ENCODE data around the gene SMU1.
A peak's percentile ranks its signal among the peaks of the same experiment; 100 is the strongest.

SMU1 gene

DNA sequence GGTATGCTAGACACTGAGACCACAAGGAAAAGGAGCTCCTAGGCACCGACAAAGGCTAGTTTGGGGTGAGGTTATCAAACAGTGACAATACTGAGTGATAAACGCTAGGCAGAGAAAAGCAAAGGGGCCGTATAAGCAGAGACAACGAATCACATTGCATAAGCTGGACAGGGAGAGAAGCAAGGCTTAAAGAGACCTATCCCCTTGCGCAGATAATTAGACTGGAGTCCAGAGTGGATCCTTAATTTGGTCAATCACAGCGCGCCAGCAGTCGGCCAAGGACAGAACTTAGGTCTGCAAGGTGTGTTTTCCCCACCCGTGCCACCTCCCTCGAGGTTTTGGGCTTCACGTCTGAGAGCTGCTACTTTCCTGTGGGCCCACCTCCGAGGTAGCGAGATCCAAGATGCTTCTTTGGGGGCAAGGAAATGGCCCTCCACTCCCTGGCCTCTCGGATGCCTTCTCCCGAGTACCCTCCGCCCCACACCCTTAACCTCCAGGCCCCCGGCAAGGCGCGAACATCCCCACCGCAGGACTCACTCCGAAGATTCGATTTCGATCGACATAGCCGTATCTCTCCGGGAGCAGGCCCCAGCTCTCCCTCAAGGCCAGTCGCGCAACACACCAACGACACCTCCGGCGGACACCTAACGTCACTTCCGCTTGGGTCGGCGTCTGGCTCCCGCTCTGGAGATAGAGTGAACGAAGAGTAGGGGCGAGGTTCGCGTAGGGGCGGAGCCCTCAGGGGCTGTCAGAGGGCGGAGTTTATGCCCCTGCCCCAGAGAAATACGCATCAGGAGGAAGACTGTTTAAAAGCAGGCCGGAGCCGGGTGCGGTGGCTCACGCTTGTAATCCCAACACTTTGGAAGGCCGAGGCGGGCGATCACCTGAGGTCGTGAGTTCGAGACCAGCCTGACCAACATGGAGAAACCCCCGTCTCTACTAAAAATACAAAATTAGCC, at the start of gene SMU1:
TSS of gene SMU1 (minus strand) at position 629 of the 959 bp plus-strand sequence. CDS start at position 563, 66 bp downstream.
- DNase-seq, result peak; percentile 95 to 96

DNA sequence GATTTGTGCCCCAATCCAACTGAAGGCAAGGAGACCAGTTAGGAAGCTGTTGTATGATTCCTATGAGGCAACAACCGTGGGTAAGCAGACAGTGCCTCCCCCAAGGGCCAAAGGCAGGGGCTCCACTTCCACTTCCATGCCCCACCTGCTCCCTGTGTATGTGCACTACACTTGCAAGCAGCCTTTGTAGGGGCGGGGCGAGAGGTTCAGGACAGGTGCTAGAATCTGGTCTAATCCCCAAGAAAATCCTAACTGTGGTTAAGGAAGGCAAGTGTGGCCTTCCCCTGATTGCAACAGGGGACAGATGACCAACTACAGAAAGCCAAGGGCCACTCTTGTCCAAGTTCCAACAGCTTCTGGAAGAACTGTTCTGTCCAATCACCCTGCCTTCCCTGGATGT, 49.0 kb upstream of the SMU1 start:
- no peak for DNase-seq

DNA sequence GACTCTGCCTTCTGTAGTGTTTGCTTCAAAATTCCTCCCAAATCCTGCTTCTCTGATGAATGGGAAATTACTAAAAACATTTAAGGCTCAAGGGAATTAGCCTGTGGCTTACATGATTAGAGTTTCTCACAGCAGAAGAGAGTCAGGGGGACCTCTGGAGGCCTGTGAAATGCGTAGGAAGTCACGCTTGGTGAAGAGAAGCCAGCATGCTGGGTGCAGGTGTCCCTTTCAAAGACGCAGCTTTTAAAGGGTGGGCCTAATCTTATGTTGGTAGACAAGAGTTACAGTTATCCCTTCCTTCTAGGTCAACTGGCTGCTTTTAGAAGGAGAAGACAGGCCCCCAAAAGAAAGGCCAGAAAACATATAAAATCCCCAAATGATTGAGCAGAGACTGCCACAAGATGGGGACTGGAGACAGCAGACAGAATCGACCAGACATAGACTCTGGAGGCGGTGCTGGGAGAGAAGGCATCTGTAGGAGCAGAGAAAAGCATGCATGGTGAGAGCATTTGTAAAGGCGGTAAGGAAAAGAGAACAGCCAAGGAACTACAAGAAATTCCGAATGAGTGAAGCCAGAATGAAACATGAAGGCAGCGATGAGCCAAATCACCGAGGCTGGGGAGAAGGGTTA, 48.4 kb upstream of the SMU1 start:
- DNase-seq, result no peak

DNA sequence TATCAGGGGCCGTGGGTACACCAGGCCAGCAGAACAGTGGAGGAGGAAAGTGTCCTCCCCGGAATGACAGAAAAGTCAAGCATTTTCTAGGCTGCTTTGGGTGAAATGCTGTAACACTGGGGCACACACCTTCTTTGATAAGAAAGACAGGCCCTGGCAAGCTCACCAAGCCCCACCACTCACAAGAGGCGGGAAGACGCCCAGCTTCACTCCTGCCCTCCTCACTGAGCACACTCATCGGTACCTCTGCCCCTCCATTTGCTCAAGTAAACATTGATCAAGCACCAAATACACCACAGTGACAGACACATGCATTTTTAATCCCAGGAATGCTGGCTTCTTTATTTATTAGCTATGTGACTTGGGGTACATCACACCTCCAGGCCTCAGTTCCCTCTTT, 47.6 kb upstream of the SMU1 start:
- DNase-seq, result no peak

DNA sequence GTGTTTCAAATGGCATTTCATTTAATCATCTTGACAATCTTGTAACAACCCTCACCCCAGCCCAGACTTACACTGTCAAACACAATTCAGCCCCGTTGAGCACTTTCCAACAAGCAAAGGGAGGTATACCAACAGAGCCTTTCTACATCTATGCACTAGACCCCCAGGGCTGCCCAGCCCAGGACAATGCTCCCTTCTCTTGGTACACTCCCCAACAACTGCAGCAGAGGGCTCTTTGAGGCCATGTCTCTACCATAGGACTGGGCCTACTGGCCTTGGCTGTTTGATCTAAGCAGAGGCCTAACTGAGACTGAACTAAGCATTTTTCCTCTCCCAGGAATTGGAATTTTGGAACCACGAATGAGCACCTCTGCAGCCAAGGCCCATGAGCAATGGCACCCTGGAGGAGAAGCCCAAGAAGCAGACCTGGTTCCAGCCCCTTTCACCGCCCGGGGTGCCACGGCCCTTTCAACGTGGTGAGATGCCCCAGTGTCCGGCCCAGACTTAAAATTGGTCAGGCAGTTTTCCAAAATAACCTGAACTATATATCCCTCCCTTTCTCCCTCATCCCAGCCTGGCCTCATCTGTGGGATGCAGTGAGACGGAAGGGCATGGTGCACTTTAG, 47.0 kb upstream of the SMU1 start:
- DNase-seq, result no peak

DNA sequence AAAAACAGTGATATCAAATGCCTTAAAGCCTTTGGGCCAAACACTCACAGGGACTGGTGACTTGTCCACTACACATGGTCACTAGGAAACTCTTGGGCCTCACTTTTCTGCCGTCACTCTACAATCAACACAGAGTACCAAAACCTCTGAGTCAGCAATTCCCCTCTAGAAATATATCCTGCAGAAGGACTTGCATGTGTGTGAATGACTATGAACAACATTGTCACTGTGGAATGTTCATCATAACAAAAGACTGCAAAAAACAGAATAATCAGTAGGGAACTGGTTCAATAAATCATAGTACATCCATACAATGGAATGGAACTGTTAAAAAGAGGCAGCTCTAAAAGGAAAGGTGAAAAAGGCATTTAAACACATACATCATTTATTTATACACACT, 44.1 kb upstream of the SMU1 start:
- no peak for DNase-seq

DNA sequence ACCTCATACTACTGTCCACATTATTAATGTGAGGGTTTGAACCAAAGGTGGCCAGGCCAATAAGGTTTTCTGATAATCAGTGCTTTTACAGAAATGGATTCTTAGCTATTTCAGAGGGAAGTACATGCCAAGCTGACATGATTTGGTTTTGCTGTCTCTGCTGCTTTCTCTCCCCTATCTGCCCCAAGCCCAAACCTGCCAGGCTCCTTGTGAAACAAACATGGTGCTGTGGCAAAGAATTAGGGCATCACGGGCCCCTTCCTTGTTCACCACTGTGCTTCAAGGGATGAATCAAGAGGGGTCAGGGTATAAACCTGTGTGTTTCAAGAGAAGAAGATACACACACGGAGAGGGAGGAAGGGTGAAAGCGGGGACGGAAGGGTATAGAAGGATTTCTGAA, 41.3 kb upstream of the SMU1 start:
- DNase-seq, result no peak

DNA sequence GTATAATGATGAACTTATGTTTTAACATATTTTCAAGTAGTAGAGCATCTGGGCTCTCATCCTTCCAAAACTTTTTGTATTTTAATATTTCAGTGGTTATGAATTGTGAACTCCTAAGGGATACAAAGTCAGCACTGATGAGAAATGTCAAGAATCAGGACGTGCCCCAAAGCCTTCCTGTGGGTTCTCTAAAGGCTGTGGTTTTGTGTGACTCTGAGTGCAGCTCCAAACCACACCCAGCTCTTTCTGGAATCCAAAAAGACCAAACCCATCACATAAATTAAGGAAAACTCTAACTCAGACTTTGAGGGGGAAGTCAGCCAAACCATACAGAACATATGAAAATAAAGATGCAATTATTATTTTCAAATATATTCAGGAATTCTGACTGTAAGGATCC, 40.8 kb upstream of the SMU1 start:
- DNase-seq, result no peak

DNA sequence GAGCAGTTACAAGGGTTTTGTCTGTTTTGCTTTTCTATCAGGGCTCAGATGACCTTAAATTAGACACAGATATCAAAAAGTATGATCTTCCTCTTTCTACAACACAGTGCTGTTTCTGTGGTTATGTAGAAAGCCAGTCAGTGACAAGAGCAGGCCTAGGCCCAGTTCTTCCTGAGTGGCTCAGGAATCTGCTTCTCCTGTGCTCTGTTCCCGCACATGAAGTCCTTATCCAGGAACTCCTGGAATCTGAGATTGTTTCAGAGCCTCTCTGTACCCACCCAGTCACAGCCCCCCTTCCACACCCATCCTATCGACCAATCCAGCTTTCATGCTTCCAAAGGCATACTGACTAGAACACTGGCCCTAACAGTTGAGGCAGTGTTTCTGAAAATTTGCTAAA, 40.4 kb upstream of the SMU1 start:
- DNase-seq, result no peak

DNA sequence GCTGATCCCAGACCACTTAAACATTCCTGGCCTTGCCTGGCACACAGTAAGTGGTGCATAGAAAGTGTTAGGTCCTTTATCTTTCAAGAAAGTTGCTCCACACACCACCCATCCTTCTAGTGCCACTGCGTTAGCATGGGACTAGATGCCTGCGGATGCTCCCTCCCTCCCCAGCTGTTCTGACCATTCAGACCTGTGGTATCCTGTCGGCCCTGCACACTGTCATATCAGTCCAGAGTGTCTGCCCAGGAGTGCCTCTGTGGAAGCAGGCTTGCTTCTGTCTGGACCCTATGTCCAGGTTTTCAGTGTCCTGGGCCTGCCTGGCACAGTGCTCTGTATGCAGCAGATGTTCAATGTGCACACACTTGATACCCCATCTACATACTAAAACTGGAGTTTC, 38.3 kb upstream of the SMU1 start:
- DNase-seq, result no peak

DNA sequence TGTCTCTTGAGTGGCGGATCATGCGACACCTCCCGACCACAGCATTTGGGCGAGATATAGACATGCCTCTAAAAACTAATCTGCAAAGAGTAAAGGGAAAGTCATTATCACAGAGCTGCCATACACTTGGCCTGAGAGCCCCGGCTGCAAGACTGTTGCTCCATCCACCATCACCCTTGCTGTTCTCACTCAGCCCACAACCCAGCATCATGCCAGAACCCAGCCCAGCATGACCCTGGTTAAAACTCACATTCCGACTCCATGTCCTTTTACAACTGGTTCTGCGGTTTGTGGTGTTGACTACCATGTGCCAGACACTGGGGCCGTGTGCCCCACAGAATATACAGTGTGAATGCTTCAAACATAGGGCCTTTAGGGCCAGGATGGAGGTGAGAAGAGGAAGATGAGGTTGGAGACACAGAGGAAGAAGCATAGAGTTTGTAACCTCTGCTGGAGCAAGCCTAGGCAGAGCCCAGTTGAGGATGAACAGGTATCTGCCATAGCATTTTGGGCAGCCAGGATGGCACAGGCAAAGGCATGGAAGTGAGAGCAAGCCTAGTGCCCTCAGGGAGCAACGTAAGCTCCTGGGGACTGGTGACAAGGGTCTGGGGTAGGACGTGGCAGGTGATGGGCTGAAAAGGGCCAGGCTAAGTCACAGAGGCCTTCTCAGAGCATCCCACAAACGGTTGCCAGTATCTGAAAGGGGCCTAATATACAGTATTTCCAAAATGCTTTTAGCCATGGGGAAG, 37.5 kb upstream of the SMU1 start:
- no peak for DNase-seq

DNA sequence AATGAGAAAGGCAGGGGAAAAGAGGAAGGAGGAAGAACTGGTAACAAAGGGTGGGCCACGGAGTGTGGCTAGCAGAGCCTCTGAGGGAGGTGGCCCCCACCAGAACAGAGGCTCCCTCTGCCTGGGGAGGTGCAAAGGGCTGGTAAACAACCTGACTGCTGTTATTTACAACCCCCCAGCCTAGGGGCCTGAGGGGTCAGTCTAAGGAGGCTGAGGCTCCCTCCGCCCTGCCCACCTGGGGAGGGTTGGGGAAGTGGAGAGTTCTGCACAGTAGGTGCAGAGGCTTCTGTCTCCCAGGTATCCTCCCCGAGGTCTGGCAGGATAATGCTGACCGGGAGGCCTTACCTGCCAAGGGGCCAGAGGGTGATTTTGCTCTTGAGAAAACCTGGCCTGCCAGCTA, 35.6 kb upstream of the SMU1 start:
- DNase-seq, result no peak

DNA sequence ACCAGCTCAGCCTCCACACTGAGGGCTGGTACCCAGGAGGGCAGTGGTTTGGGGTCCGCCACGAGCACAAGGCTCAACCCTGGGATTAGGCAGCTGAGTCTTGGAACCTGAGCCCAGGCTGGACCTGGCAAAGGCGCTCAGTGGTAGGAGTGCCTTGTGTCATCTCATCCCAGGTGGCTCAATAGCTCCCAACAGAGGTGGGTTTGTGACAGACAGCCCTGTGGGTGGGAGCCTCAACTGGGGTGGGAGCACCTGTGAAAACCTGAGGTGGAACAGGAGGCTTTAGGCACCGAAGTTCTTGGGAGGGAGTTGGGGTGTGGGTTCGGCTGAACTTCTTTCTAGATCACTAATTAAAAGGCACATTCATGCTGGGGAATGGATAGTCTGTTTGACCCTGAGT, 35.2 kb upstream of the SMU1 start:
- no peak for DNase-seq

DNA sequence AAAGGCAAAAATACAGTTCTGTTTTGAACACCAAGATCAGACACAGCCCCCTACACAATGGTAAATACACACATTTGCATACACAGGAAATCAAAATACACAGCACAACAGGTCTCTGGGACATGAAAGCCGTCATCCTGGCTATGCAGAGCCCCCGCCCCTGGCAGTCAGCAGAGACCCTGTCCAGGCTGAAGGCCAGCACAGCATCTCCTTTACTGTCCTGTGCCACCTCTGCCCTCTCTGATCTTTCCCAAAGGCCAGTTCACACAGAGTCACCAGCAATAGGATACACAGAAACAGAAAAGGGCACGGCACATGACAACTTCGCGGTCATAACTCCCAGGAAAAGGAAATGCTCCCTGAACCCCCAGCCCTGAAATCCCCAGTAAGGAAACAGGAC, 34.2 kb upstream of the SMU1 start:
- no peak for DNase-seq

DNA sequence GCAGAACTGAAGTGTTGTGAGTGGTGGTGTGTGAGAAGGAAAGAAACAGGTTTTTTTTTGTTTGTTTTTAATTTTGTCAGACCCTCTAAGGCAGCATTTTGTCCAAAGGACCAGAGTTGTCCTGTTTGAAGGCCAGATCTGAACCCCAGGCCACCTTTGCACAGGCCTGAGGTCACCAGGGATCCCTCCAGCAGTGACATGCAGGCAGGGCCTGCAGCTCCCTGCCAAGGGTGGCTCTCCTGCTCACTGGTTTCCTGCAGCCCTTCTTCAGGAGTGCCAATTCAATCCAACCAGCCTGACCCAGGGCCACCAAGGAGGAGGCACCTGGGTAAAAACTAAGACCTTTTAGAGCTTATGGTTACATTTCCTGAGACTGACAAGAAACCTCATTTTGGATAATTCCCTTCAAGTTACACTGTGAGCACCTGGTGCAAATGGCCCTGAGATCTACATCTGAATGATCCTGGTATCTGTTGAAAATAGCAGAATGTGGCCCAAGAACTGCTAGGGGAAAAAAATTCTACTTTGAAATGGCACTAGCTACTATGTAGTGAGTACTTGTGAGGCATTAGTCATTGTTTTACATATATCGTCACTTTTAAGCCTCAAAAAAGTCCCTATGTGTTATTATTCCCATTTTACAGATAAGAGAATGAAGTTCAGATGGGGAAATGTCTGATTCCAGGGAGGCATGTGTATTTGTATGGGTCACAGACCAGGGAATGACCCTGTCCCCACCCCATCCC, 33.5 kb upstream of the SMU1 start:
- no peak for DNase-seq

DNA sequence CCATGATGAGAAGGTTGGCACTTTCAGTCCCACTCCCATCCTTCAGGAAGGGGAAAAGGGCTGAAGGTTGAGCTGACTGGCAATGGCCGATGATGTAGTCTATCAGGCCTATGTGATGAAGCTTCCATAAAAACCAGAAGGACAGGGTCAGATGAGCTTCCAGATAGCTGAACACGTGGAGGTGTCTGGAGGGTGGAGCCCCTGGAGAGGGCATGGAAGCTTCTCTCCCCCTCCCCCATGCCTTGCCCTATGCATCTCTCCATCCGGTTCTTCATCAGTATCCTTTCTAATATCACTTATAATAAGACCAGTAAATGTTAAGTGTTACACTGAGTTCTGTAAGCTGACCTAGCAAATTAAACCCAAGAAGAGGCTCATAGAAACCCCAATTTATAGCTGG, 32.6 kb upstream of the SMU1 start:
- no peak for DNase-seq

DNA sequence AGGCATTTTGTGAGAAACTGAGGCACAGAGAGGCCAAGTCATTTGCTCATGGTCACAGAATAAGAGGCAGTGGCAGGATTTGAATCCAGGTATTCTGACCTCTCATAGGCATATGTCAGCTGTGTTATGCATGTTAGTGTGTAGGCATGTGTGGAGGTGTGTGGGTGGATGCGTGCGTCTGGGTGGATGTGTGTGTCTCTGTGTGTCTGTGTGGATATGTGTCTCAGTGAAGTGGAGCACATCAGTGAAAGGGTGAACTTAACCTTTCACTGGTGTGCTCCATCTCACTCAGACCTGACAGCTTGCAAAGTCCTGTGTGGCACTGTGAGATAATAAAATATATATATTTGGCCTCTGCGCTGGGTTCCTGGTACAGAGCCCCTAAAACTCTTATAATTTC, 32.0 kb upstream of the SMU1 start:
- DNase-seq, result no peak

DNA sequence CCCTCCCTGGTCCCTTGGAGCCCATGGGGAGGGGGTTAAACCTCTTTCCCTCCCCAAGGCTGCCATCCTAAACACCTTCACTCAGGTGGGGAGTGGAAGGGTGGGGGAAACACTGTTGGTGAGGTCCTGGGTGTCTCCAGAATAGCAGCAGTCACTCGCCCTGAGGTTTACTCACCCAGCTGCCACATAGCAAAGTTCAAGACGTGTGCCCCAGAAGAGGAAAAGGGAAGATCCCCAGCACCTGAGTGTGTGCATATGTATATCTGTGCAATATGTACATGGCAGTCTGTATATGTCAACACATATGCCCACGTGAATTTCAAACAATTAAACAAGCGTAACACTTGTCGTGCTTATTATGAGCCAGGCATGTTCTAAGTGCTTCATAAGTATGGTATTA, 31.3 kb upstream of the SMU1 start:
- no peak for DNase-seq

DNA sequence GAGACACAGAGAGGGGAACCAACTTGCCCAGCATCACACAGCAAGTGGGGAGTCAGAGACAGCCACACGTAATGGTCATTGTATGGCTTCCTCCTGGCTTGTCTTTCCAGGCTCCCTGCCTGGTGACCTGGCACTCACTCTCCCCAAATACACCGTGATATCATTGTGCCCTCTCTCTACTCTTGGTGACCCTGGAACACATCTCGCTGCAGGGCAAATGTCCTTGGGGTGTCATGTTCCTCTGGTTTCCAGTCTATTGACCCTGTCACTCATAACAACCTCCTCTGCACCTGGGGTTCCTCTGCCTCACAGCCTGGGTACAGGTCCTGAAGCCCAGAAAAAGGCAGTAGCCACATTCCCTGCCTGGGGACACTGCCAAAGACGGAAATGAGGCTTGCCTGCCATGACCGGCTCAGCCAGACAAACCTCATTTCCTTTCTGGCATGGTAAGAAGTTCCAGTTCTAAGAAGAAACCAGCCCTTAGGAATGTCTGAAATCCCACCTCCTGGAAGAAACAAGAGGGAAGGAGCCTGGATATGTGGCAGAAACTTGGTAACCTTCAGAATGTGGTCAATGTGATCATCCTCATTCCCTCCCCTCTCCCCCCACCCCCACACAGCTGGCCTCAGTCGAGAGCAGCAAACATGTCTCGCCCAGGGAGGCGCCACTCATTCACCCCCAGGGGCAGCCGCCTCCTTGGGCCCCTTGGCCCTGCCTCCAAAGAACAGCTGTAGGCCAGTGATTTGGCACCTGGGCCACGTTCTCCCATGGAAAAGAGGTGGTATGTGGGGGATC, 30.6 kb upstream of the SMU1 start:
- DNase-seq, result no peak

DNA sequence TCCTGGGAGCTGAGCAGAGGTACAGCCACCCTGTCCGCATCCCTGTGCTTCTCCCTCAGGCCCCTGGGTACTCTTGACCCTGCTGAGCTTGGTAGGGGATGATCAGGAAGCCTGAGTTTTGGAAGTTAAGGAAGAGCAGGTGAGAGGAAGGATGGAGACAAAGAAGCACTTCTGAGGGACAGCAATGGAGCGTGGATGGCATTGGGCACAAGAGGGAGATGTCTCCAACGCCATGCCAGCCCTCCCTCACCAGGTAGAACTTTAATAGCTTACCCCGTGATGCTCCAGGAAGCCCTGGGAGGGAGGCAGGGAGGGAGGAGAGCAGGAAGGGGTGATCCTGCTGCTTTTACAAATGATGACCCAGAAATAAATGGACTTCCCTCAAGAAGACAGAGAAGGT, 29.9 kb upstream of the SMU1 start:
- DNase-seq, result no peak

DNA sequence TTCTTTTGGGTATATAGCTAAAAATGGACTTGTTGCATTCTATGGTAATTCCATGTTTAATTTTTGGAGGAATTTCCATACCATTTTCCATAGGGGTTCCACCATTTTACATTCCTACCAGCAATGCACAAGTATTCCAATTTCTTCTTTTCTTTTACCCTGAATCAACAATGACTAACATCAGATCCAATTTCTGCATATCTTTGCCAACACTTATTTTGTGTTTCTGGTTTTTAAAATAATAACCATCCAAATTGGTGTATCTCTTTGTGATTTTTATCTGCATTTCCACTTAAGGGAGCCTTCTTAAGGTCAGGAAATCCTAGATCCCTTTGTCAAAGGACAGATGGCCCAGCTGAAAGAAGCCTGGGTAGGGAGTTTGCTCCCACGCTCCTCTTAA, 29.5 kb upstream of the SMU1 start:
- DNase-seq, result no peak

DNA sequence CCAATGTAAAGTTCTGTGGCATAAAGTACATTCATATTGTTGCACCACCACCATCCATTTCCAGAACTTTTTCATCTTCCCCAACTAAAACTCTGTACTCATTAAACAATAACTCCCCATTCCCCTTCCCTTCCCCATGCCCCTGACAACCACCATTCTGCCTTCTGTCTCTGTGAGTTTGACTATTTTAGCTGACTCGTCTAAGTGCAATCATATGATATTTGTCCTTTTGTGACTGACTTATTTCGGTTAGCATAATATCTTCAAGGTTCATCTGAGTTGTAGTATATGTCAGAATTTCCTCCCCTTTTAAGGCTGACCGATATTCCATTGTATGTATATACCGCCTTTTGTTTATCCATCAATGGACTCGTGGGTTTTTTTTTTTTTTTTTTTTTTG, 29.0 kb upstream of the SMU1 start:
- DNase-seq, result no peak

Data from hippocampal formation (tissue), 2 donors.